ENCODE results near the gene ARHGAP40.
"Not testable (repeated sequence)": the region's sequence is repeated elsewhere in the genome, so short reads cannot be mapped to it uniquely, and the experiment has no call there.

The ARHGAP40 gene

GRCh38 chr20:38588303-38588702 lies 13.3 kb upstream of the ARHGAP40 start:
- DNase-seq (ENCODE audit: low read depth) = no peak

DNA sequence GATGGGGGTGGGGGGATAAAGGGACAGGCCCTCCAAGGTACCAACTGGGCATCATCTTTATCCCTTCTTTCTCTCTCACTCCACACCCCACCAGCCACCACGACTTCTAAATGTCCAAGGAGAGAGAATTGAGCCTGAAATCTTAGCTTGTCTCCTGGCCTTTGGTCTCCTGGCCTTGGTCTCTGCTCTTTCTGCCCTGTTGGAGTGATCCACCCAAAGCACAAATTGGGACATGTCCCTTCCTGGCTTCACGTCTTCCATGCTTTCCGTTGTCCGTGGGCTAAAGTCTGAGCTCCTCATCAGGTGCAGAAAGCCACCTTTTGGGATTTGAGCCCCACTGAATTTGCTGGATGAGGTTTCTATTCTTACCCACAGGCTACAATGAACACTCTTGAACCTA lies 12.3 kb upstream of the ARHGAP40 start:
- DNase-seq (ENCODE audit: low read depth) = no peak

- DNase-seq (ENCODE audit: low read depth) = no peak
Observed at GRCh38 chr20:38589967-38590675, 11.5 kb upstream of the ARHGAP40 start.

GRCh38 chr20:38590676-38591473 lies 10.7 kb upstream of the ARHGAP40 start:
- DNase-seq (ENCODE audit: low read depth) = no peak

GRCh38 chr20:38591474-38592410 lies 9.9 kb upstream of the ARHGAP40 start:
- DNase-seq (ENCODE audit: low read depth) = no peak

GRCh38 chr20:38592411-38592790 lies 9.2 kb upstream of the ARHGAP40 start:
- DNase-seq (ENCODE audit: low read depth) = not testable (repeated sequence)

GRCh38 chr20:38594281-38594680 lies 7.3 kb upstream of the ARHGAP40 start:
- DNase-seq (ENCODE audit: low read depth) = not testable (repeated sequence)

DNA sequence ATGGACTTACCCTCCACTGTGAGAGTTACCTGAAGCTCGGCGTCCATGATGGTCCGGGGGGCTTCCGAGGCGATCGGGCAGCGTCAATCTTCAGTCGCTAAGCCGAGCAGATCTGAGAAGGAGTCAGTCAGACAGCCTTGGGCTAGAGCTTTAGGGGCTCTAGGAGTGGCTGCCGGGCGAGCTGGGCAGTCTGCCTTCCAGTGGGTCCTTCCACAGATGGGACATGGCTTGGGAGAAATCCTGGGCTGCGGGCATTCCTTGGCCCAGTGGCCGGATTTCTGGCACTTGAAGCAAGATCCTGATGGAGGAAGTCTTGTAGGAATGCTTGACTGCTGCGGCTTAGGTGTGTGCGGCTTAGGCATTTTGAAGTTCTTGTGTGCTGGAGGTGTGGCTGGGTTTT lies 5.7 kb upstream of the ARHGAP40 start:
- DNase-seq (ENCODE audit: low read depth) = not testable (repeated sequence)

- DNase-seq (ENCODE audit: low read depth) = no peak
Observed at GRCh38 chr20:38599410-38599882, 2.2 kb upstream of the ARHGAP40 start.

DNA sequence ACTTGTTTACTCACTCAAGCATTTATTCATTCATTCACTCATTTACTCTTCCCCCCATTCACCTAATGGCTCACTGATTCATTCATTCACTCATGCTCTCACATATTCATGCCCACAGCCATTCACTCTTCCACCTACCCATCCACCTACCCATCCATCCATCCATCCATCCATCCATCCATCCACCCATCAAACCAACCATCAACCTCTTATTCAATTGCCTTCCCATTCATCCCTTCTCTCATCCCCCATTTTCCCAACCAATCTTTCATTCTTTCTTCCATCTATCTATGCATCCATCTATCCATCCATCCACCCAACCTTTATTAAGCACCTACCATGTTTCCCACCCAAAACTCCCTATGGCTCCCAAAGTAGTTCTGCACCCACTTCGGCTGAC lies 1.6 kb upstream of the ARHGAP40 start:
- no peak for DNase-seq (ENCODE audit: low read depth)

DNA sequence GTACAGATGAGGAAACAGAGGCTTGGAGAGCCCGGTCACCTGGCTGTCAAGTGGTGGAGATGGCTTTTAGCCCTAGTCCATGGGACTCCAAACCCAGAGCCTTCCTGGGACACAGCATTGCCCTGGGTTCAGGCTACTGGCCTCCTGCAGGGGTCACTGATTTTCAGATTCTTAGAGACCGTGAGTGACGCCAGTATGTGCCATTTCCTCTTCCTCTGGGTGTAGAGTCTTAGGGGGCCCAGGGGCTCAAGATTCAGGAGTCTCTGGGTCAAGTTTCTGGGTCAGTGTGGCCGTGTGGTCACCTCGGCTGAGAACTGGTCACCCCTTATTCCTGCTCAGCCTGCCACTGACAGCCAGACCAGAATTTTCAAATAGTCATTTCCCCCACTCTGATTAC lies 574 bp downstream of the ARHGAP40 start:
- no peak for DNase-seq (ENCODE audit: low read depth)

DNA sequence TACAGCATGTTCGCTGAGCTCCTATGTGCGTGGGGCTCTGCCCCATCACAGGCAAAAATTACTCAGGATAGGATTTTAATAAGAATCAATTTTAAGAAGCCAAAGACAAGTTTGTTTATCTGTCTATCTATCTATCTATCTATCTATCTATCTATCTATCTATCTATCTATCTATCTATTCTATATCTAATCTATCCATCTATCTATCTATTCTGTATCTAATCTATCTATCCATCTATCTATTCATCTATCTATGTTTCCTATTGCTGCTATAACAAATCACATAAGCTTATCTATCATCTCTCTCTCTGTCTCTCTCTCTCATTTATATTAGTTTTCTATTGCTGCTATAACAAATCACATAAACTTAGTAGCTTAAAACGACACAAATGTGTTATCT lies 1.7 kb downstream of the ARHGAP40 start:
- no peak for DNase-seq (ENCODE audit: low read depth)

DNA sequence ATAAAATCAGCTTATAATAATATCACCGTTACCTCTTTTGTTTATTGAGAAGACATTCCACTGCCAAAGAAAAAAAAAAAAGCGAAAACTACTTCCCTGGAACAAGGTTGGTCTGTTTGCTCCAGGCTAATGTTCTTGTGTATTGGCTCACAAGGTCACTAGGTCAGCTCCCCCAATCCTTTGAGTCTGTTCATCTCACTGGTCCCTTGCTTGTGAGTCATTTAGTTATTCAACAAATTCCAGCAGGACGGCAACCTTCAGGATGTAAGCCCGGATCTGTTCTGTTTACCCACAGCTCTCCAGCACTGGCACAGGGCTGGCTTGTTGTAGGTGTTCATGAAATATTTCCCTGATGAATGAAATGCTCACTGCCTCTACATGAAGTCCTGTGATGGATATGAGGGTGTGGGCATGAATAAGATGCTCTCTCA lies 3.3 kb downstream of the ARHGAP40 start:
- DNase-seq (ENCODE audit: low read depth) = no peak

GRCh38 chr20:38607351-38607750 lies 5.7 kb downstream of the ARHGAP40 start:
- DNase-seq (ENCODE audit: low read depth) = no peak

GRCh38 chr20:38608188-38608587 lies 6.6 kb downstream of the ARHGAP40 start:
- no peak for DNase-seq (ENCODE audit: low read depth)

DNA sequence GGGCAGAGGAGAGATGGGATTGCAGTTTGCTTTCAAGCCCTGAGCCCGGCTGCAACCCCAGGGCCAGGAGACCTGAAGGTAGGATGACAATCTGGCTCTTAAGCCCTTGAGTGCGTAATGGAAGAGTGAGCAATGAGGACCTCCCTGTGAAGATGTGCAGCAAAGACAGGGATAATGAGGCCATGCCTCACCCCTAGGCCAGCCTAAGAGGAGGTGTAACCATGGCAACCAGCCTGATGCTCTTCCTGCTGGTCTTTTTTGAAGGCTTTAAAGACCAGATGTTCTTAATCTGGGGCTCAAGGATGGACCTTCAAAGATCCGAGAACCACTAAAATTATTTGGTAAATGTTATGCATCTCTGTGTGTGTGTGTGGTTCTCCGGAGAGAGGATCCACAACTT lies 8.2 kb downstream of the ARHGAP40 start:
- no peak for DNase-seq (ENCODE audit: low read depth)

- no peak for DNase-seq (ENCODE audit: low read depth)
Observed at GRCh38 chr20:38610521-38610920, 8.9 kb downstream of the ARHGAP40 start.

DNA sequence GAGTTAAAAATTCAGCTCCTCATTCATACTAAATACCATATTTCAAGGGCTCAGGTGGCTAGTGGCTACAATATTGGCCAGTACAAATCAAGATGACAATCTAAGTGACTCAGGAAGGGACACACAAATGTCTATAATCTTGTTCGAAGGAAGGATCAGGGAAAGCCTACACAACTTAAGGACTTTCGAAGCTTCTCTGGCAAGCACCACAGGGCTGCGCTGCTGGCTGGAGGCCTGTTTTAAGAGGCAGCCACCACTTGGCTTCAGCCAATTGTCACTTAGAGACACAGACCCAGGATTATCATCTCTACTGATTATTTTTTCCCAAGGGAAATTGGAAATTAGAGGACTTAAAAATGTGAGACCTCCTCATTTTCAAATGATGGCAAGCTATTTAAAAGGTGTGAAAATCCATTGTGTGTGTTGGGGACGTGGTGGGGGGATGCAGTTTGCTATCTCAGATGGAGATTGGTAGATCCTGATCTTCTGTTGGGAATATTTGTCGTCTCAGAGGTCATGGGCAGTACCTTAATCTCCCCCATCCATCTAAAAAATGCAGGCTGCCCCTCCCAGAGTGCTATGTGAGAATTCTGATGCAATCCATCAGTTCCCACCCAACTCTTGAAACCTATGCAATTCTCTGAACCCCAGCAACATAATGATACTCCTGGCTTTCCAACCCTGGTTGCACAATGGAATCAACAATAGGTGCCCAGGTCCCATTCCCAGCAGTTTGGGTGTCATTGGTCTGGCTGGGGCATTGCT lies 11.3 kb downstream of the ARHGAP40 start:
- DNase-seq (ENCODE audit: low read depth) = no peak

- DNase-seq (ENCODE audit: low read depth) = no peak
Observed at GRCh38 chr20:38615283-38615682, 13.7 kb downstream of the ARHGAP40 start.

DNA sequence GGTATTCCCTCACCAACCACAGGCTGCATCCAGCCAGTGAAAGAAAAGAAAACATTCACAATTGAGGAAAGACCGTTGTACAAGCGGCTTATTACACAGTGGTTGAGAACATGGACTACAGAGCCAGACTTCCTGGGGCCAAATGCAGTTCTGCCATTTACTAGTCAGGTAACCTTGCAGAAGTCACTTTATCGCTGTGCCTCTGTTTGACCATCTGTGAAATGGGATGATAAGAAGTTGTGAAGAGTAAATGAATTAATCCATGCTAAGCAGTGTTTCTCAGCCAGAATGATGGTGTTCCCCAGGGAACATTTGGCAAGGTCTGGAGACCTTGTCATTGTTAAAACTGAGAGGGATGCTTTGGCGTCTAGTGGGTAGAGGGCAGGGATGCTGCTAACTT lies 14.8 kb downstream of the ARHGAP40 start:
- DNase-seq (ENCODE audit: low read depth) = no peak

DNA sequence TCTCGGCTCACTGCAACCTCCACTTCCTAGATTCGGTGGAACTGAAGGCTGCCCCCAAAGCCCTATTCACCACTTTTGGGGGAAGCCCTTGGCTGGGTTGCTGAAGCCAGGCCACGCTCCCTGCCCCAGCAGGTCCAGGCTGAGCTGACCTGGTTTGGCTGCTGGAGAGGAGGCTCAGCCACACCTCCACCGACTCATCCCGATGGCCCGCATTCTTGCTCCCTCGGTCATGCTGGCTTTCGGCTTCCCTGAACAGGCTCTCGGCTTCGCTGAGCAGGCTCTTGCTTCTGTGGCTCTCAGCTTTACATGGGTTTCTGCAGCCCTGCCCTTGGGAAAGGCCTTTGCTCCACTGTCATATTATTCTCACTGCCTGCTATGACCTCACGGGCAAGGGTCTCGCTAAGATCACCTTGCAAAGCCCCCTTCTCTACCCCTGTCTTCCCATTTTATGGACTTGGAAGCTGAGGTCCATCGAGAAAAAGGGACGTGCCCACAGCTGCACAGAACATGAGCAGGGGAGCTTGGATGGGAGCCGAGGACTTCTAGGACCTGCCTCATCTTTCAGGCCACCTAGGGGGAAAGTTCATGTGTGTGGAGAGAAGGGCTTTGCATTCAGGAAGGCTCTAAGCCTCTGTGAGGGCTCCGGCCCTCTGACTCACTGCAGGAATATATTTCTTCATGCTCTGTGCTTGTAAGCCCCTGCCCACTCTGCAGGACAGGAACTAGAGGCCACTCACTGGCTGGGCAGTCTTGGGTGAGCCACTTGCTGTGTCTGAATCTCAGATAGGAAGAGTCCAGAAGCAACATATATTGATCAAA lies 15.6 kb downstream of the ARHGAP40 start:
- peak; percentile 1 for DNase-seq (ENCODE audit: low read depth)

All from GM04503 (cell line).